ENCODE measurements around the gene HNRNPH1.

DNA sequence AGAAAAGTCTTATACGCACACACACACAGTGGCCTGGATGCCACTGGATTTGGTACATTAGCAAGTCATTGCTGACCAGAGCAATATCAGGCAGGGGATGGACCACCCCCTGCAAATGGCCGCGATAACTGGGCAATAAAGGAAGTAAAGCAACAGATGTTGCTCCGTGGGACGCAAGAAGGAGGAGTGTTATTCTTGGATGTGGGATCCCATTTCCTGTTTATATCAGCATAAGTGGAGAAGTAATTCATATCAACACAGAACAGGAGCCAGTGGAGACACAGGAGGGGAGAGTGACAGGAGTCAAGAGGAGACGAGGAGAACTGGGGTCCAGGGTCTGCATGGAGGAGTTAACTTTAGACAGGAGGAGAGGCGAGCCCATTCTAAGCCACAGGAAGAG is 54.8 kb downstream of the HNRNPH1 start:
- TF ChIP-seq, protein P1, sequence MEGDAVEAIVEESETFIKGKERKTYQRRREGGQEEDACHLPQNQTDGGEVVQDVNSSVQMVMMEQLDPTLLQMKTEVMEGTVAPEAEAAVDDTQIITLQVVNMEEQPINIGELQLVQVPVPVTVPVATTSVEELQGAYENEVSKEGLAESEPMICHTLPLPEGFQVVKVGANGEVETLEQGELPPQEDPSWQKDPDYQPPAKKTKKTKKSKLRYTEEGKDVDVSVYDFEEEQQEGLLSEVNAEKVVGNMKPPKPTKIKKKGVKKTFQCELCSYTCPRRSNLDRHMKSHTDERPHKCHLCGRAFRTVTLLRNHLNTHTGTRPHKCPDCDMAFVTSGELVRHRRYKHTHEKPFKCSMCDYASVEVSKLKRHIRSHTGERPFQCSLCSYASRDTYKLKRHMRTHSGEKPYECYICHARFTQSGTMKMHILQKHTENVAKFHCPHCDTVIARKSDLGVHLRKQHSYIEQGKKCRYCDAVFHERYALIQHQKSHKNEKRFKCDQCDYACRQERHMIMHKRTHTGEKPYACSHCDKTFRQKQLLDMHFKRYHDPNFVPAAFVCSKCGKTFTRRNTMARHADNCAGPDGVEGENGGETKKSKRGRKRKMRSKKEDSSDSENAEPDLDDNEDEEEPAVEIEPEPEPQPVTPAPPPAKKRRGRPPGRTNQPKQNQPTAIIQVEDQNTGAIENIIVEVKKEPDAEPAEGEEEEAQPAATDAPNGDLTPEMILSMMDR (IDR thresholded peaks at IDR 0.05): no peak
- TF ChIP-seq POLR2A (IDR thresholded peaks at IDR 0.05): no peak
